GM21737 (cell line): ENCODE results near the gene KRT7.

Experiments used
- ATAC-seq: cut with Tn5 transposase; IDR thresholded peaks from one replicate; pipeline ENCODE4 v1.9.1; 2021; ENCODE audit warnings: mild to moderate bottlenecking, moderate library complexity; ENCODE audit not compliant: unreplicated experiment

Gene KRT7

DNA sequence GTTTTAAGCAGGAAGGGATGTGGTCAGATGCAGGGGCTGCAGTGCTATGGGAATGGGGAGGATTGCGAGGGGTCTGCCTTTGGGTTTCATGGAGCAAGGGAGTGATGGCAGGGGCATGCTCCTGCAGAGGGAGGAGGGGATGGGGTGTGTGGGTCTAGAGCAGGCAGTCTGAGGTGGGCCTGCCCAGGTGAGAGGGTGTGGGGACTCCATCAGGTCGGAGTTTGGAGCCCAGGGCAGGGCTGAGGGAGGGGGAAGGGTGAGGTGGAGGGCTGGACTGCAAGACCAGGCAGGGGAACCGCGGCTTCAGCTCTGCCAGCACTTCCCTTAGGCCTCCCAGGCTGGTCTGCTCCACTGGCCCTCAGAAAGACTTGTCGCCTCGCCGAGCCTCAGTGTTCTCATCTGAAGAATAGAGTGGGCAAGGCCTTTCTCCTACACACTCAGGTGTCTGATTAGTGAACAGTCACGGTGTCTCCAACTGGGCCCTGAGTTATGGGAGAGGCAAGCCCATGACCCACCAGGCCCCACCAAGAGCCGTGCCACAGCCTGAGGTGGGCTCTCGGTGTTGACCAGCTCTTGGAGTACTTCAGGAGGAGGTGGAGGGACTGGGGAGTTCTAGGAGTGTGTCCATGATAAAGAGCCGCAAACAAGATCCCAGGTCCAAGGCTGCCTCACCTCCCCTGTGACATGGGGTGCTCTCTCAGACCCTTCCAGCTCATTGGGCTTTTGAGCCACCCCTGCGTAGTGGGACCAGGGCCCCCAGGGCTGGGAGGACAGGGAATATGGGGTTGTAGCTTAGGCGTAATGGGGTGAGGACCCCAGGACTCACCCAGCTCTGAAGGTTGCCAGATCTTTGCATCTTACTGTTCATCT, 21.1 kb upstream of the KRT7 start:
- ATAC-seq: no peak

DNA sequence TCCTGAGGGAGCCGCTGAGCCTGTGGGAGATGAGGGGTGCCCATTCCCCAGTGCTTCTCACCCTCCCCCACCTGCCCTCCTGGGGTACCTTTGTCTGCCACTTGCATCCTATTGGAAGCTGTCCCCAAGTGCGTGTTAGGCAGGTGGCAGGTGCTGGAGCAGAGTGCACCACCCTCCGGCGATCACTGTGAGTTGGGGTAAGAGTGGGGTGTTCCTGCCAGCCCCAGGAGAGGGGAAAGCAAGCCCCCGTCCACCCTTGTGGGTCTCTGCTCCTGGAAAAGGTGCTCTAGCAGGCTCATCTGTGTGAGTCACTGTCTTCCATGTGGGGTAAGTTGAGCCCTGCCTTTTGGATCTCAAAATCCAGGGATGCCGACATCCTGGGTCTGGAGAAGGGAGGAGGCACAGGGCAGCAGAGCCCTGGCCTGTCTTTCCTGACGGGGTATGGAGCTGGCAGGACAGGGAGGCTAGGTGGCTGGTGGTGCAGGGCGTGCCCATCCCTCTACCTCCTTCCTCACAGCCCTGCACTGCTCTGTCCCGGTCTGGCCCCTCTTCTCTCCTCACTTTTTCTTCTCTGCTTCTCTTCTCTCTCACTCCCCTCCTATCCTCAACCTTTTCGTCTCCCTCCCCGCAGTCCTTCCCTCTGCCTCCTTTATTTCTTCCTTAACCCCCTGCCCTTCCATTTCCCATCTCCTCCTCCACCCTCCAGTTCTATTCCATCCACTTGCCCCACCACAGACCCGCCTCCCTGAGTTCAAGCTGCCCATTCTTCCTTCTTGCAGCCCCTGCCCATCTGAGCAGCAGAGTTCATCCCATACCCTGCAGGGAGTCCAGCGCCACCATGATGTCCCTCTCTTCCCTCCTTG, 20.1 kb upstream of the KRT7 start:
- no peak for ATAC-seq

- ATAC-seq: no peak
Observed at GRCh38 chr12:52213564-52214420, 19.3 kb upstream of the KRT7 start.

- no peak for ATAC-seq
Observed at GRCh38 chr12:52214421-52214802, 18.6 kb upstream of the KRT7 start.

DNA sequence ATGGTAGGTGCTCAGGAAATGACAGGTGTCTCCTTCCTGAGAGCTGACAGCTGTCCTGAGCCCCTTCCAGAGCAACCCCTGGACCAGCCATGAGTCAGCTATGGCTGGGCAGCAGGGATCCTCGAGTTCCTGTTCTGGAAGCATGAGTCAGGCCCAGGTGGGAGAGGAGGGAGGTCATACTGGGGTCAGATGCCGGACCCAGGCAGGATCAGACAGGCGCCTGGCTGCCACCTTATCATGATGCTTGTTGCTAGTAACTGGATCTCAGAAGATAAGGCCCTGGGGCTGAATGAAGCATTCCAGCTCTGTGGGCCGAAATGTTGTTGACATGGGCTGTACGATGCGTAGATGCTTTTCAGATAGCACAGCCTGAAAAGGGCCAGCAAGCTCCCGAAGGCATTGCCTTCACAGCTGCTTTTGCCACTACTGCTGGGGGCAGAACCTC, 17.4 kb upstream of the KRT7 start:
- ATAC-seq: no peak

DNA sequence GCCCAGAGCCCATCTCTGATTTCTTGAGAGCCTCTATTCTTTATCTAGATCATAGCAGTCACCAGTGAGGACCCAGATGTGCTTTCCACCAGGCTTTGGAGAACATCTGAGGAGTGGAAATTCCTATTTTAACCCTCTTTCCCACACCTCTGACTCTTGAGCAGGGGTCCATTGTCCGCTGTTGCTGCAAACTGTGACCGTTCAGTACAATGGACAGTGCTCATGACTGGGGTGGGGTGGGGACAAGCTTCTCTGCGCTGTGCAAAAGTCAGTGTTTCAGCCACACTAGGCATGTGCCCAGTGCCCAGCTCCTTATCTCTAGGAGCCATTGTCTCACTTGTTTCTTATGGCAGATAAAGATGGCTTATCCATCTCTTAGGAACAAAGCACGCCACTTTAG, 16.9 kb upstream of the KRT7 start:
- ATAC-seq: no peak

GRCh38 chr12:52216807-52217206, 16.2 kb upstream of the KRT7 start:
- ATAC-seq: no peak

GRCh38 chr12:52217223-52217622, 15.8 kb upstream of the KRT7 start:
- ATAC-seq: no peak

DNA sequence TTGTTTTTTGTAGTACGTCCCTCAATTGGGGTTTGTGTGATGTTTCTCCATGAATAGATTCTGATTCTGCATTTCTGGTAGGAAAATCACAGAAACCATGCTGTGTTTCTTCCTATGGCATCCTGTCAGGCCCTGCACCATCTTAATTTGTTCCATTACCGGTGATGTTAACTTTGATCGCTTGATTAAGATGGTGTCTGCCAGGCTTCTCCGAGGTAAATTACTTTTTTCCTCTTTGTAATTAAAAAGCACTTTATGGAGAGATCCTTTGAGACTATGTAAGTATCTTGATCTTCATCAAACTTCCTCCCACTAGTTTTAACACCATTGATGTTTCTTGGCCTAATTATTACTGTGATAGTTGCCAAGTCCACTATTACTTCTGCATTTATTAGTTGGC, 15.0 kb upstream of the KRT7 start:
- ATAC-seq: no peak

- ATAC-seq: no peak
Observed at GRCh38 chr12:52220477-52220876, 12.6 kb upstream of the KRT7 start.

DNA sequence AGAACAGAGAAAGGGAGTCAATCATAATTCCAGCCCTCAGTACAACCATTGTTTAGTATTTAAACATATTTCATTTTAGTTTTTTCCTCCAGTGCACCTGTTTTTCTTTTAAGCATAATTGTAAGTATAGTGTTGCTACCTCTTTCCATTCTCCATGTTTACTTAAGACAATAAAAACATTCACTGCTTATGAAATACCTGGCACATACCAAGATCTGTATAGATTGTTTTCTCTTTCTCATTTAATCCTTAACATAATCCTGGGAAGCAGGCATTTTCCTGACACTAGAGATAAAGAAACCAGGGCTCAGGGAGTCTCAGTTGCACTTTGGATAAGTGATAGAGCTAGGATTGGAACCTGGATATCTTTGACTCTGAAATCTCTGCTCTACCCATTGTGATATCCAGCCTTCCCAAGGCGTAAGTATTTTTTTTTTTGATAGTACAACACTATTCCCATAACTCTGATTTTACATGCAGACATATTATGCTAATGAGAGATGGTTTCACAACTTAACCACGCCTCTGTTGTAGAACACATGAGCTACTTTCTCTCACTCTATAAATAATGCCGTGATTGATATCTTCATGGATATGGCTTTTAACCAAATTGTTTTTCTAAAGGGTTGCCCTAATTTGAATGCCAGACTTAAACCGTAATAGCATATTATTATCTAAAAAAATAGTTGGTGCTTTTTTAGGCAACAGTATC, 11.8 kb upstream of the KRT7 start:
- ATAC-seq: no peak

DNA sequence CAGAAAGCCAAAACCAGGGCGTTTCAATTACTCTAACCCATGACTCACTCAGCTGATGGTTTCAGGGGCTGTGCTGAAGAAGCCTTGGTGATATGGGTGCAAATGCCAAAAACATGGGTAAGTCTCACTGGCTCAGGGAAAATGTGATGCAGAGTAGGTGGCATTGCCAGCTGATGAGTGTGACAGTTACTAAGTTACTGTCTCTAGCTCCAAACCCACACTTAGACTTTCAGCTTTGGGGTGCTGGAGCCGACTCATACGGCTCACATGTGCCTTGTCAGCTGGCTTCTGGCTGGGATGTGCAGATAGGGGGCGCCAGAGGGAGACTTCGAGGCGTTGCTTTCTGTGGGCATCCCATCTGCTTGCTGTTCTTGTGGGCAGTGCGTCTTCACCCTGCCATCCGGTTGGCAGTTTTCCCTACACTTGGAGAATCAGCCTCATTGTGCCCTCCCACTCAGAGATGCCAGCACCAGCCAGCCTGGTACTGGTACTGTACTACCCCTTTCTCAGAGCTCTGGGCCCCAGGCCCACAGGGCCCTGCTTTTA, 11.1 kb upstream of the KRT7 start:
- ATAC-seq: no peak

DNA sequence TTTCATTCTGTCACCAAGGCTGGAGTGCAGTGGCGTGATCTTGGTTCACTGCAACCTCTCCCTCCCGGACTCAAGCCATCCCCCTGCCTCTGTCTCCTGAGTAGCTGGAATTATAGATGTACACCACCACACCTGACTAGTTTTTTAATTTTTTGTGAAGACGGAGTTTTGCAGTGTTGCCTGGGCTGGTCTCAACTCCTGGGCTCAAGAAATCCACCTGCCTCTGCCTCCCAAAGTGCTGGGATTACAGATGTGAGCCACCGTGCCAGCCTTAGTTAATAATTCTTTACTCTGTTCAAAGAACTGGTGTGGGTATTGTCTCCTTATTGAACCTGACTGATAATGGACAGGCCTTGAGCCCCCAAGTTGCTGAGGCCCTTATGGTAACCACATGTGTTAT, 10.4 kb upstream of the KRT7 start:
- no peak for ATAC-seq

DNA sequence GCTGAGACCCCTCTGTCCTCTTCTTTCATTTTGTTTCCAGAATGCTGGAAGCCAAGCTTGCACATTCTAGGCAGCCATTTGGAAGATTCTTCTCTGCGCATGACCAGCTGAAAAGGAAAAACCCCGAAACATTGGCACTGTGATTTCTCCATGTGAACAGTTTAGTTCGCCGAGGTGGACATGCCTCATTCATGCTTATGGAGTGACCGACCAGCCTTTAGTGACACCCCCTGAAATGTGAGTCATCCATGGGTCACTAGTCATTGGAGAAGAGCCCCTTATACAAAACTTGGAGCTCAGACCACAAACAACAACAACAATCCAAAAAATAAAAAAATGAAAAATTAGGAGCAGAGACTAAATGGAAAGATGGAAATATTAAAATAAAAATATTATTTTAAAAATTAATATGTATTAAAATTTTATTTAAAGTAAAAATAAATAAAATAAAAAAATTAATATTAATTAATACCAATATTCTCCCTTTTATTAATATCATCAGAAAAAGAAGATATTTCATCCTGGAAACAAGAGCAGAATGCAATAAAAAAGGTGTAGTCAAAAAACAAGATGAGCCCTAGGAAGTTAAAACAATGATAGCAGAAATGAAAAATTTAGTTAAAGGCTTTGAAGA, 9.5 kb upstream of the KRT7 start:
- no peak for ATAC-seq

GRCh38 chr12:52224151-52224550, 8.9 kb upstream of the KRT7 start:
- no peak for ATAC-seq

DNA sequence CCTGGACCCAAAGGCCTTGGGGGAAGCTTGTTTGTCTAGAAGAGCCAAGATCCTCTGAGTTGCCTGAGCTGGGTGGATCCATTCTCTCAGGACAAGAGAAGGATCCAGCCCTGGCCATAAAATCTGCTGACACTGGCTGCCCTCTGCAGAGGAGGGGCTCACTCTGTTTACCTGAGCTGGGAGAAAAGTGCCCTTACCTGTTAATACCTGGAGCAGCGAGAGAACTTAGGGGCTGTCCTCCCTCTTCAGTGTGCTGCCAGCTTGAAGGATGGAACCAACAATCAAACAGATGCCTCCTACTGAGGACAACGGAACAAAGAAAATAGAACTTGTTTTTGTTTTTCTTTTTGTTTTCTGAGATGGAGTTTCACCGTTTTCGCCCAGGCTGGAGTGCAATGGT, 7.3 kb upstream of the KRT7 start:
- ATAC-seq: no peak

DNA sequence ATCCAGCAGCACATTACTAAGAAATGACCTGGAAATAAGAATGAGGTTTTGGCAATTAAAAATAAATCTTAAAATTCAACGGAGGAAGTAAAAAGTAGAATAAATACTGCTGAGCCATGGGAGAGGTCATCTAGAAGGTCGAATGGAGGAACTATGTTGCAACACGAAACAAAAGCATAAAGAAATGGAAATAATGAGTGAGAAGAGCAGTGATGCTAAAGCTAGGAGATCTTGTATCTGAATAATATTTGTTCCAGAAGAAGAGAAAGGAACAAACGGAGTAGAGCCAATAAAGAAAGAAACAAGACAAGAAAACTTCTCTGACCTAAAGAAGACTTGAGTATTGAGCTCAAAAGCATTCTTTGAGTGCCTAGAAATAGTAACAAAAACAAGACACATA, 6.6 kb upstream of the KRT7 start:
- ATAC-seq: no peak

- ATAC-seq: no peak
Observed at GRCh38 chr12:52227606-52228166, 5.4 kb upstream of the KRT7 start.

GRCh38 chr12:52228366-52228765, 4.7 kb upstream of the KRT7 start:
- ATAC-seq: no peak
